Measurements from ENCODE around the gene BAAT. TPM values are rescaled to one million over a fixed set of nuclear protein-coding genes. Genes with fewer than 3 reads are reported as not detected.

Gene BAAT
- total RNA-seq, 2 donors from 2014 or later, result not detected

GRCh38 chr9:101354143-101354764, 30.6 kb downstream of the BAAT start:
- no peak overlapping the region for H3K9ac ChIP-seq (ENCODE audit: extremely low read depth, low read length, poor library complexity, severe bottlenecking)
- no peaks in the 10 kb centered on the region for H3K36me3 Mint-ChIP-seq (ENCODE audit: low read depth)
- H3K4me3 Mint-ChIP-seq, result no peak overlapping the region
- peaks cover 1% of the 10 kb centered on the region for H3K27me3 Mint-ChIP-seq (ENCODE audit: insufficient read depth)
- no peak for DNase-seq
- no peak overlapping the region for H3K27ac Mint-ChIP-seq
- no peaks in the 10 kb centered on the region for H3K9me3 Mint-ChIP-seq
- no peak for TF ChIP-seq CTCF (conservative IDR thresholded peaks at IDR 0.05)
- peaks cover 8% of the 10 kb centered on the region for H3K4me1 ChIP-seq (ENCODE audit: control insufficient read depth, insufficient read depth, low read length)
- H3K4me3 ChIP-seq (ENCODE audit: low read length), result no peak overlapping the region
- WGBS, 2 experiments (ENCODE audit: insufficient coverage in 1 of 2, insufficient read length in 1 of 2), result 88 to 100% methylated on average over 2 to 5 of the region's 5 CpGs
- H3K27me3 ChIP-seq (ENCODE audit: control insufficient read depth, insufficient read depth, low read length, poor library complexity, severe bottlenecking), result no peaks in the 10 kb centered on the region
- no peaks in the 10 kb centered on the region for H3K36me3 ChIP-seq (ENCODE audit: control insufficient read depth, insufficient read depth, low read length)
- H3K27ac ChIP-seq (ENCODE audit: low read depth, low read length), result no peak overlapping the region
- H3K4me1 Mint-ChIP-seq, result peaks cover 17% of the 10 kb centered on the region
- H3K9me3 ChIP-seq (ENCODE audit: control insufficient read depth, low read length), result no peaks in the 10 kb centered on the region

GRCh38 chr9:101353683-101354082, 31.1 kb downstream of the BAAT start:
- Mint-ChIP-seq H3K27me3 (ENCODE audit: insufficient read depth) (peaks cover 1% of the 10 kb centered on the region), H3K27ac (no peak overlapping the region), H3K36me3 (ENCODE audit: low read depth) (no peaks in the 10 kb centered on the region), H3K4me3 (no peak overlapping the region), H3K9me3 (no peaks in the 10 kb centered on the region), H3K4me1 (peaks cover 17% of the 10 kb centered on the region)
- no peak overlapping the region for H3K9ac ChIP-seq (ENCODE audit: extremely low read depth, low read length, poor library complexity, severe bottlenecking)
- TF ChIP-seq CTCF (conservative IDR thresholded peaks at IDR 0.05), result no peak
- no peaks in the 10 kb centered on the region for H3K36me3 ChIP-seq (ENCODE audit: control insufficient read depth, insufficient read depth, low read length)
- 90 to 94% methylated on average over 2 of the region's 2 CpGs for WGBS, 2 experiments (ENCODE audit: insufficient coverage in 1 of 2, insufficient read length in 1 of 2)
- no peak overlapping the region for H3K4me3 ChIP-seq (ENCODE audit: low read length)
- H3K9me3 ChIP-seq (ENCODE audit: control insufficient read depth, low read length), result no peaks in the 10 kb centered on the region
- peaks cover 8% of the 10 kb centered on the region for H3K4me1 ChIP-seq (ENCODE audit: control insufficient read depth, insufficient read depth, low read length)
- no peak for DNase-seq
- no peak overlapping the region for H3K27ac ChIP-seq (ENCODE audit: low read depth, low read length)
- H3K27me3 ChIP-seq (ENCODE audit: control insufficient read depth, insufficient read depth, low read length, poor library complexity, severe bottlenecking), result no peaks in the 10 kb centered on the region

- no peak for DNase-seq
- H3K4me1 Mint-ChIP-seq, result peaks cover 17% of the 10 kb centered on the region
- Histone ChIP-seq H3K36me3 (ENCODE audit: control insufficient read depth, insufficient read depth, low read length) (no peaks in the 10 kb centered on the region), H3K9ac (ENCODE audit: extremely low read depth, low read length, poor library complexity, severe bottlenecking) (no peak overlapping the region), H3K27ac (ENCODE audit: low read depth, low read length) (no peak overlapping the region), H3K9me3 (ENCODE audit: control insufficient read depth, low read length) (no peaks in the 10 kb centered on the region), H3K4me3 (ENCODE audit: low read length) (no peak overlapping the region), H3K4me1 (ENCODE audit: control insufficient read depth, insufficient read depth, low read length) (peaks cover 8% of the 10 kb centered on the region), H3K27me3 (ENCODE audit: control insufficient read depth, insufficient read depth, low read length, poor library complexity, severe bottlenecking) (no peaks in the 10 kb centered on the region)
- H3K4me3 Mint-ChIP-seq, result no peak overlapping the region
- 91 to 95% methylated on average over 5 to 6 of the region's 6 CpGs for WGBS, 2 experiments (ENCODE audit: insufficient coverage in 1 of 2, insufficient read length in 1 of 2)
- TF ChIP-seq CTCF (conservative IDR thresholded peaks at IDR 0.05), result no peak
- H3K36me3 Mint-ChIP-seq (ENCODE audit: low read depth), result no peaks in the 10 kb centered on the region
- no peak overlapping the region for H3K27ac Mint-ChIP-seq
- peaks cover 1% of the 10 kb centered on the region for H3K27me3 Mint-ChIP-seq (ENCODE audit: insufficient read depth)
- H3K9me3 Mint-ChIP-seq, result no peaks in the 10 kb centered on the region
Observed at GRCh38 chr9:101352892-101353463, 31.8 kb downstream of the BAAT start.

Data from endodermal cell (in vitro differentiated cells).